PC-3 (cell line): ENCODE measurements around the gene SKIDA1.

ENCODE experiments used
- EZH2 ChIP-seq: fragments of 300-600 bp; sonication (generic); IDR thresholded peaks from one replicate; pipeline ENCODE4 v1.6.1; 2017; ENCODE audit warnings: antibody characterized with exemption, mild to moderate bottlenecking, low read length; ENCODE audit not compliant: unreplicated experiment
- TF ChIP-seq, protein P1 (sequence below): fragments of 300-600 bp; sonication (generic); conservative IDR thresholded peaks from 2 replicates; pipeline ENCODE4 v1.5.1; 2017; ENCODE audit warnings: antibody characterized with exemption, low read depth, mild to moderate bottlenecking, low read length

DNA sequence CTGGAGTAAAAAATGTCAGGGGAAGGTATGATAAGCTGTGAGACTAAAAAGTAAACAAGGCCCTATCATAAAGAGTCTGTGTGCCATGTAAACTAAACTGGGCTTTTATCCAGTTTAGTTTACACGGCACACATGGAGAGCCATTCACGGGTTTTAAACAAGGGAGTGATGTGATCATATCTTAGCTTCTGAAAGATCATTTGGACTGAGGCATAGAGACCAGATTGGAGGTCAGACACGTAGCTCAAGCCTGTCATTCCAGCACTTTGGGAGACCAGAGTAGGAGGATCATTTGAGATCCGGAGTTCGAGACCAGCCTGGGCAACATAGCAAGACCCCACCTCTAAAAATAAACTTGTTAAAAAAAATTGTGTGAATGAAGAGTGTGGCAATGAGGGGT lies 50.1 kb downstream of the SKIDA1 start:
- TF ChIP-seq, protein P1, sequence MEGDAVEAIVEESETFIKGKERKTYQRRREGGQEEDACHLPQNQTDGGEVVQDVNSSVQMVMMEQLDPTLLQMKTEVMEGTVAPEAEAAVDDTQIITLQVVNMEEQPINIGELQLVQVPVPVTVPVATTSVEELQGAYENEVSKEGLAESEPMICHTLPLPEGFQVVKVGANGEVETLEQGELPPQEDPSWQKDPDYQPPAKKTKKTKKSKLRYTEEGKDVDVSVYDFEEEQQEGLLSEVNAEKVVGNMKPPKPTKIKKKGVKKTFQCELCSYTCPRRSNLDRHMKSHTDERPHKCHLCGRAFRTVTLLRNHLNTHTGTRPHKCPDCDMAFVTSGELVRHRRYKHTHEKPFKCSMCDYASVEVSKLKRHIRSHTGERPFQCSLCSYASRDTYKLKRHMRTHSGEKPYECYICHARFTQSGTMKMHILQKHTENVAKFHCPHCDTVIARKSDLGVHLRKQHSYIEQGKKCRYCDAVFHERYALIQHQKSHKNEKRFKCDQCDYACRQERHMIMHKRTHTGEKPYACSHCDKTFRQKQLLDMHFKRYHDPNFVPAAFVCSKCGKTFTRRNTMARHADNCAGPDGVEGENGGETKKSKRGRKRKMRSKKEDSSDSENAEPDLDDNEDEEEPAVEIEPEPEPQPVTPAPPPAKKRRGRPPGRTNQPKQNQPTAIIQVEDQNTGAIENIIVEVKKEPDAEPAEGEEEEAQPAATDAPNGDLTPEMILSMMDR = no peak
- no peak for TF ChIP-seq EZH2
